ENCODE measurements around the gene SPATA2. TPM values are rescaled to one million over a fixed set of nuclear protein-coding genes. Genes with fewer than 3 reads are reported as not detected.
"Not testable (repeated sequence)": the region's sequence is repeated elsewhere in the genome, so short reads cannot be mapped to it uniquely, and the experiment has no call there.

The SPATA2 gene
- total RNA-seq, 1 donor from 2014 or later: 4.7 TPM

GRCh38 chr20:49904440-49905214, 10.7 kb downstream of the SPATA2 start:
- peaks cover 0 to 38% of the 10 kb centered on the region in 2 donors for H3K36me3 ChIP-seq
- no peak overlapping the region for H3K27ac ChIP-seq
- no peaks in the 10 kb centered on the region for H3K27me3 ChIP-seq
- no peaks in the 10 kb centered on the region for H3K4me1 ChIP-seq
- no peaks in the 10 kb centered on the region for H3K9me3 ChIP-seq
- TF ChIP-seq POLR2A (IDR thresholded peaks at IDR 0.05) (no peak), POLR2AphosphoS5 (IDR thresholded peaks at IDR 0.05; ENCODE audit: insufficient read depth in 1 of 2, low read depth in 1 of 2) (no peak), CTCF (IDR thresholded peaks at IDR 0.05) (no peak)
- H3K4me3 ChIP-seq: no peak overlapping the region
- DNase-seq (ENCODE audit: extremely low spot score in 2 of 2): no peak
- intact Hi-C loops (cut with DNase I): no loop called here

DNA sequence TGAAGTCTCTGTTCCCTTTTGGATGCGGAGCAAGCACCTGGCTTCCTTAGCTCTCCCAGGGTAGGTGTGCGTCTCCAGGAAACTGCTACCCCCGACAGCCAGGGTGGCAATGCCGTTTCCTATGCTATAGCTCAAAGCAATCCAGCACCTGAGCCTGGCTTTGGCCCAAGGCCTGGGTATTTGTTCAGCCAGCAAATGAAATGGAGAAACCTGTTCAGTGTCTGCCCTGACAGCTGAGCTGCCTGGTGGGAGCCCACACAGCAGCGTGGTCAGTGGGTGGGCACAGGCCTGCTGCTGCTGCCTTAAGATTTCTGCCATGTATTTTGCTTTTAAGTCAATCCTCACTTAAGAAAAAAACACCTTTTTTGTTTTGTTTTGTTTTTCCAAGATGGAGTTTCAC, 13.7 kb downstream of the SPATA2 start:
- DNase-seq (ENCODE audit: extremely low spot score in 2 of 2): no peak
- H3K36me3 ChIP-seq: peaks cover 0 to 23% of the 10 kb centered on the region in 2 donors
- H3K27me3 ChIP-seq: no peaks in the 10 kb centered on the region
- H3K27ac ChIP-seq: no peak overlapping the region
- no peak for TF ChIP-seq POLR2A (IDR thresholded peaks at IDR 0.05)
- no peaks in the 10 kb centered on the region for H3K9me3 ChIP-seq
- no peak overlapping the region for H3K4me3 ChIP-seq
- H3K4me1 ChIP-seq: no peaks in the 10 kb centered on the region
- intact Hi-C loops (cut with DNase I): no loop called here

DNA sequence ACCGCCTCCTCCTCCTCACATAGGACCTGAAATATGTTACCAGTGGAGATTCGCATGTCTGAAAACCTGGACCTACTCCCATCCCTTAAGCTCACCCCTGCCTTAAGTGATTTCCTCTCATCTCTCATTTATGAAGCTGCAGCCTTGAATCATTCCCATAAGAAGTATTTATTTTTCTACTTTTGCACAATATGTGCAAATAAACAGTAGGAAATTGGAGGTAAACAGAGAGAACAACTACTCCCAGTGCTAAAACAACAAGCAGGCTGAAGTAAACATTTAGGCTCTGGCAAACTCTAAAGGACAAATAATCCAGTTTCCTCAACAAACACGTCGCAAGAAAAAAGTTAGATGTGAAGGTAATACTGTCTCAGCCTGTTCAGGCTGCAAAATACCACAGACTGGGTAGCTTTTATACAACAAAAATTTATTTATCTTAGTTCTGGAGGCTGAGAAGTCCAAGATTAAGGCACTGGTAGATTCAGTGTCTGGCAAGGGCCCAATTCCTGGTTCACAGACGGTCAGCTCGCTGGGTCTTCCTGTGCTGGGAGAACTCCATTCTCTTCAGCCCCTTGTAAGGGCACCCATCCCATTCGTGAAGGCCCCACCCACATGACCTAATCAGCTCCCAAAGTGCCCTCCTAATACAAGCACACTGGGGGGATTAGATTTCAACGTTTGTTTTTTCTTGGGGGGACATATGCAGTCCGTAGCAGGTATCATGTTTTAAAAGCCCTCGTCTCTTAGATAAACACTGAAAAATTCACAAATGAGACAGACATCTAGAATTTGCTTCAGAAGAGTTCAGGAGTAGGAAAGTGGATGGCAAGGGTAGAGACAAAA, 15.6 kb downstream of the SPATA2 start:
- H3K27ac ChIP-seq: no peak overlapping the region
- peaks cover 0 to 5% of the 10 kb centered on the region in 2 donors for H3K36me3 ChIP-seq
- TF ChIP-seq POLR2AphosphoS5 (IDR thresholded peaks at IDR 0.05; ENCODE audit: insufficient read depth in 1 of 2, low read depth in 1 of 2) (no peak), POLR2A (IDR thresholded peaks at IDR 0.05) (no peak), CTCF (IDR thresholded peaks at IDR 0.05) (no peak)
- no peaks in the 10 kb centered on the region for H3K4me1 ChIP-seq
- H3K4me3 ChIP-seq: no peak overlapping the region
- no peaks in the 10 kb centered on the region for H3K27me3 ChIP-seq
- no peaks in the 10 kb centered on the region for H3K9me3 ChIP-seq
- DNase-seq (ENCODE audit: extremely low spot score in 2 of 2): no peak
- intact Hi-C loops (cut with DNase I): no loop called here

- Histone ChIP-seq H3K4me1 (no peaks in the 10 kb centered on the region), H3K9me3 (no peaks in the 10 kb centered on the region), H3K27ac (no peak overlapping the region), H3K27me3 (no peaks in the 10 kb centered on the region), H3K4me3 (no peak overlapping the region), H3K36me3 (no peaks in the 10 kb centered on the region)
- intact Hi-C loops (cut with DNase I): no loop called here
- DNase-seq (ENCODE audit: extremely low spot score in 2 of 2): no peak
- TF ChIP-seq POLR2AphosphoS5 (IDR thresholded peaks at IDR 0.05; ENCODE audit: insufficient read depth in 1 of 2, low read depth in 1 of 2) (no peak), CTCF (IDR thresholded peaks at IDR 0.05) (no peak), POLR2A (IDR thresholded peaks at IDR 0.05) (no peak)
These were observed 19.1 kb downstream of the SPATA2 start for GRCh38 chr20:49896204-49896603.

DNA sequence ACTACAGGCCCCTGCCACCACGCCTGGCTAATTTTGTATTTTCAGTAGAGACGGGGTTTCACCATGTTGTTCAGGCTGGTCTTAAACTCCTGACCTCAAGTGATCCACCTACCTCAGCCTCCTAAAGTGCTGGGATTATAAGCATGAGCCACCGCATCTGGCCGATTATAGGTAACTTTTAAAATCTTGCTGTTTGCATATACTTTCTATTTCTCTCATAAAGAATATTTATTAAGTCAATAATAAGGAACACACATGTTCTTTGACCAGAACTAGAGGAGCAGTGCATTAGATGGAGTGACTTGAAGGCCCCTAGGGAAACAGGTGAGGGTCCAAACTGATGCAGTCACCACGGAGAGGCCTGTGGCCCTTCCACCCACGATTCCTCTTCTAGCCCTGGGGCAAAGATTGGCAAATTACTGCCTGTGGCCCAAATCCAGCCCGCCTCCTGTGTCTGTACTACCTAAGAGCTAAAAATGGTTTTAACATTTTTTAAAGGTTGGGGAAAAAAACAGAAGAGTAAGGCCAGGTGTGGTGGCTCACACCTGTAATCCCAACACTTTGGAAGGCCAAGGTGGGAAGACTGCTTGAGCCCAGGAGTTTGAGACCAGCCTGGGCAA, 19.7 kb downstream of the SPATA2 start:
- H3K36me3 ChIP-seq; H3K27me3 ChIP-seq; H3K4me3 ChIP-seq; H3K9me3 ChIP-seq; DNase-seq (ENCODE audit: extremely low spot score in 2 of 2); H3K4me1 ChIP-seq; H3K27ac ChIP-seq; intact Hi-C loops (cut with DNase I): not testable (repeated sequence)
